Measurements from ENCODE around the gene UBA7. TPM values are rescaled to one million over a fixed set of nuclear protein-coding genes. Genes with fewer than 3 reads are reported as not detected.
A peak's percentile ranks its signal among the peaks of the same experiment; 100 is the strongest.

The UBA7 gene
- total RNA-seq, 1 donor from 2014 or later, result 25.1 TPM

- Histone ChIP-seq H3K4me1 (peaks cover 31% of the 10 kb centered on the region), H3K27ac (replicated peaks) (no peak overlapping the region), H3K9me3 (replicated peaks) (no peaks in the 10 kb centered on the region), H3K4me3 (no peak overlapping the region), H3K36me3 (no peaks in the 10 kb centered on the region), H3K27me3 (ENCODE audit: low read depth) (no peaks in the 10 kb centered on the region)
- intact Hi-C loops (cut with micrococcal nuclease), result loop anchor here (5.0 kb wide), 1 partner anchor 42 kb away; the partner anchor contains the start of gene INKA1
- DNase-seq, result no peak
- no peak for TF ChIP-seq CTCF (IDR thresholded peaks at IDR 0.05; ENCODE audit: borderline replicate concordance)
These were observed 30.9 kb upstream of the UBA7 start for GRCh38 chr3:49844464-49845183.

GRCh38 chr3:49842843-49843517 lies 29.2 kb upstream of the UBA7 start:
- H3K4me3 ChIP-seq, result no peak overlapping the region
- no peak for DNase-seq
- TF ChIP-seq CTCF (IDR thresholded peaks at IDR 0.05; ENCODE audit: borderline replicate concordance), result no peak
- H3K4me1 ChIP-seq, result peaks cover 43% of the 10 kb centered on the region
- no peak overlapping the region for H3K27ac ChIP-seq (replicated peaks)
- no peaks in the 10 kb centered on the region for H3K36me3 ChIP-seq
- H3K9me3 ChIP-seq (replicated peaks), result no peaks in the 10 kb centered on the region
- intact Hi-C loops (cut with micrococcal nuclease), result loop anchor here (5.0 kb wide), 1 partner anchor 41 kb away; the partner anchor contains the start of gene INKA1
- H3K27me3 ChIP-seq (ENCODE audit: low read depth), result no peaks in the 10 kb centered on the region

GRCh38 chr3:49841806-49842205 lies 28.1 kb upstream of the UBA7 start:
- no peak for TF ChIP-seq CTCF (IDR thresholded peaks at IDR 0.05; ENCODE audit: borderline replicate concordance)
- no peak for DNase-seq
- Histone ChIP-seq H3K27ac (replicated peaks) (no peak overlapping the region), H3K9me3 (replicated peaks) (no peaks in the 10 kb centered on the region), H3K27me3 (ENCODE audit: low read depth) (no peaks in the 10 kb centered on the region), H3K36me3 (no peaks in the 10 kb centered on the region), H3K4me1 (peaks cover 43% of the 10 kb centered on the region), H3K4me3 (no peak overlapping the region)
- intact Hi-C loops (cut with micrococcal nuclease), result loop anchor here (5.0 kb wide), 1 partner anchor 40 kb away; the partner anchor contains the start of gene INKA1

GRCh38 chr3:49841126-49841696 lies 27.5 kb upstream of the UBA7 start:
- H3K4me3 ChIP-seq, result no peak overlapping the region
- DNase-seq, result no peak
- peak; percentile 52 for TF ChIP-seq CTCF (IDR thresholded peaks at IDR 0.05; ENCODE audit: borderline replicate concordance)
- no peaks in the 10 kb centered on the region for H3K27me3 ChIP-seq (ENCODE audit: low read depth)
- H3K27ac ChIP-seq (replicated peaks), result no peak overlapping the region
- intact Hi-C loops (cut with micrococcal nuclease), result loop anchor here (5.0 kb wide), 1 partner anchor 39 kb away; the partner anchor contains the start of gene INKA1
- H3K4me1 ChIP-seq, result peaks cover 43% of the 10 kb centered on the region
- no peaks in the 10 kb centered on the region for H3K9me3 ChIP-seq (replicated peaks)
- H3K36me3 ChIP-seq, result no peaks in the 10 kb centered on the region

- Histone ChIP-seq H3K36me3 (no peaks in the 10 kb centered on the region), H3K9me3 (replicated peaks) (no peaks in the 10 kb centered on the region), H3K4me3 (no peak overlapping the region), H3K27ac (replicated peaks) (peak overlapping the region; percentile 42), H3K4me1 (peaks cover 43% of the 10 kb centered on the region), H3K27me3 (ENCODE audit: low read depth) (no peaks in the 10 kb centered on the region)
- intact Hi-C loops (cut with micrococcal nuclease), result loop anchor here (5.0 kb wide), 1 partner anchor 38 kb away; the partner anchor contains the start of gene INKA1
- TF ChIP-seq CTCF (IDR thresholded peaks at IDR 0.05; ENCODE audit: borderline replicate concordance), result no peak
- DNase-seq, result no peak
These were observed 26.6 kb upstream of the UBA7 start for GRCh38 chr3:49840388-49840787.
